HG03196 (cell line): ENCODE measurements around the gene NODAL.

Source experiments
- ATAC-seq: cut with Tn5 transposase; IDR thresholded peaks from one replicate; pipeline ENCODE4 v1.9.1; 2021; ENCODE audit not compliant: unreplicated experiment

NODAL gene

DNA sequence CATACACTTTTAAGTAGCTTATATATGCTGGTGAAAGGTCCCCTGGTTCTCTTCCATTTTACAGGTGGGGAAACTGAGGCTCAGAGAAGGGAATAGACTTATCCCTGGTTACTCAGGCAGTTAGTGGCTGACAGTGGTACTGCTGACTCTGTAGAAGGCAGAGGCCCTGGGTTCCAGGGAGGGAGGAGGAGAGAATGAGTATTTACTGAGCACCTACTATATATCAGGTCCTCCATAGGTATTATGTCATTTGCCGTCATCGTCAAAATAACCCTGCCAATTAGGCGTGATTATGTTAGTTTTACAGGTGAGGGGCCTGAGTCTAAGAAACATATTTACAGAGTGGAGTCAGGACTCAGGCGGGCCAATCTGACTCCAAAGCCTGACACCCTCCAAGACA is 23.8 kb upstream of the NODAL start:
- ATAC-seq = no peak

DNA sequence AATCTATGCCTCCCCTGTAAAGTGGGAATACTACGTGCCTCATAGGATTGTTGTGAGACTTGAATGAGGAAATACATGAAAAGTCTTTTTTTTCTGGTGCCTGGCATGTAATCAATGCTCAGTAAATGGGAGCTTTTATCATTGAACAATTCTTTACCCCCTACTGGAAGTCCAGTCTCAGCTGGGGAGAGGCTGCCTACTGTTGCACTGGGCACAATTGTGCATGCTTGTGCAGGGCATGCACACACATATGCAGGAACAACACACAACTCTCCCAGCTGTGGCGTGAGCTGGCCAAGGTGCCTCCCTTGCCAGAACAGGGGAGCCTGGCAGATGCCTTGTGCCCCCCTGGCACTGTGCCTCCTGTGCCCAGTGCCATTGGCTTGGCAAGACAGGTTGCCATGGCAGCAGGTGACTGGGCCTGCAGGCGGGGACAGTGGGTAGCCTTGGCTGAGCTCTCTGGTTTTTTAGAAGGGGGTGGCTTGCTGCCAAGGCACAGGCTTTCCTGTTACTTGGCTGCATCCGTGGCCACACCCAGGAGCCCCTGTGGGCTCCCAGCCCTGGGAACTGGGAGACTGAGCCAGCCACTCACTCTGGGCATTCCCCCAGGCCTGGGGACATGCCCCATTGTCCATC is 21.0 kb upstream of the NODAL start:
- no peak for ATAC-seq

DNA sequence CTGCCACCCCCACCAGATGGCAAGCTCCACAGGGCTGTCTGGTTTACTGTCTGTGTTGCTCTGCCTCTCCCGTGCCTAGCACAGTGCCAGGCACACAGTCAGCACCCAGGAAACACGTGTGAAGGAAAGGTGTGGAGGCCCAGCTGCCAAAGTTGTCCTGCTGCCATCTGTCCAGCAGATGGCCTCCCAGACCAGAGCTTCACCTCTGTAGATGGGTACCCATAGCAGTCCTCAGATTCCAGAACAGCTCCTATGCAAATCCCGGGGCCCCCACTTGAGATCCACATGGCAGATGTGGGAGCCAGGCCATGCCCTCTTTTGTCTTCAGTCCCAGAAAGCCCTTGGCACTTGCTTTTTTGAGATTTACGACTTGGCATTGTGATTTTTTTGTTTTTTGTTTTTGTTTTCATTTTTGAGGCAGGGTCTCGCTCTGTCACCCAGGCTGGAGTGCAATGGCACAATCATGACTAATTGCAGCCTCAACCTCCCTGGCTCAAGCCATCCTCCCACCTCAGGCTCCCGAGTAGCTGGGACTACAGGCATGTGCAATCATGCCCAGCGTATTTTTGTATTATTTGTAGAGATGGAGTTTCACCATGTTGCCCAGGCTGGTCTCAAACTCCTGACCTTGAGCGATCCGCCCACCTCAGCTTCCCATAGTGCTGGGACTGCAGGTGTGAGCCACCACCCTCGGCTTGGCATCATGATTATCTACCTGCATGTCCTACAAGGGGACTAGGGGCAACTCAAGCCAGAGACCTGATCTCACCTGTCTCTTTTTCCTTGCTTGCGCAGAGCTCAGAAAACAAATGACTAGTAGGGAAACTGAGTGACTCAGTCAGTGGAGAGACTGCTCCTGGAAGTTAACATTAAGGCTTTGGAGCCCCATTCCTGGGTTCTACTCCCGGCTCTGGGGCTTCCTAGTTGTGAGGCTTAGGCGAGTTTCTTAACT is 20.2 kb upstream of the NODAL start:
- no peak for ATAC-seq

DNA sequence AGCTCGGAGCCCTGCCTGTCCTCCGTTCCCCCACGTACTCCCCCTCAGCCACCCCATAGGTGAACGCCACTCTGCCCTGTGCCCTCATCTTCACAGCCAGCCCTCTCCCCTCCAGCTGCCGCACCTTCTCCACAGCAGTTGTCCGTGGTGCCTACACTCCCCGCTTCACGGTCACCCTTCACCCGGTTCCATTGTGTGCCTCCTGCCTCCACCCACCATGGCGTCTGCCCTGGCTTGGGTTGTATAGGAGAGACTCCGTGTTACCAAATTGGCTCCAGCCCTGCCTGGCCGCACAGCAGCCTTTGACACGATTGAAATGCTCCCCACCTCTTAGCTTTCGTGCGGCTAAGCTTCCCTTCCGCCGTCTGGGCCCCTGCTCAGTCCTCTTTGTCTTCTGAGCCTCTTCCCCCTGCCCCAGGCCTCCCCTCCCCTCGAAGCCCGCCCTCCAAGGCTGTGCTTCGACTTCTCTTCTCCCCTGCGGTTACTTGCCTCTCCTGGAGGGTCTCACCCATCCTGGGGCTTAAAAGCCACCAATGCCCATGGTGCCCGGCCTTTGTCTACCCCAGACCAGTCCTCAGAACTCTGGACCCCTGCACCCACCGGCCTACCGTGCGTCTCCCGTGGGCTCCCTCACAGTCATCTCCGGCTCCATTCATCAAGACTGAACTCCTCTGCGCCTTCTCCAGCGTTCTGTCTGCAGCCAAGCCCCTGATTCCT is 18.5 kb upstream of the NODAL start:
- no peak for ATAC-seq

DNA sequence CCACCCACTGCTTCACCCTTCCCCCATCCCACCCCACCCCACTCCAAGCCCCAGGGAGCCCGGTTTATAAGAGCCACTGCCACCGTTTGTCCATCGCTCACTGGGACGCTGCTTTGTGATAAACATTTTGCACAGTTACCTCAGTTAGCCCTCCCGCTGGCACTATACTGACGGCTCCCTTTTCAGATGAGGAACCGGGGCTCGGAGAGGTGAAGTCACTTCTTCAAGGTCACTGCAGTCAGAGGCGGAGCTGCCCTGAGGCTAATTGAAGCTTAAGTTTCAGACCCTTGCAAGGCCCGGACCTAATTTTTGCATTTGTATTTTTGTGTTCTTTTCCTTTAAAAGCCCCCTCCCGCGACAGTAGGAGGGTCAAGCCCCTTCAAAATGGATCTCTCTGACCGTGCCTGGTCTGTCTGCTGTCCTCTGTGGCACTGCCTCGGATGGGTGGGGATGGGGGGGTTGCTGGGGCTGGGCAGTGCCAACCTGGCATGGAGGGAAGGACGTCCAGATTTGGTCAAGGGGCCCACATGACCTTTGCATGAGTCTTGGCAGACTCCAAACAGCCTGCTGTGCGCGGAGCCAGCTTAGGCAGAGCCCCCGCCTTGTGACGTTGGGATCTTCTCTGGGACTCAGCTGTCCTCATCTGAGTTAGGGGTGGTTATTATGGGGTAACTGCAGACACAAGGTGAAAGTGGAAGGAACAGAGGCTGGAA is 17.7 kb upstream of the NODAL start:
- ATAC-seq = no peak

DNA sequence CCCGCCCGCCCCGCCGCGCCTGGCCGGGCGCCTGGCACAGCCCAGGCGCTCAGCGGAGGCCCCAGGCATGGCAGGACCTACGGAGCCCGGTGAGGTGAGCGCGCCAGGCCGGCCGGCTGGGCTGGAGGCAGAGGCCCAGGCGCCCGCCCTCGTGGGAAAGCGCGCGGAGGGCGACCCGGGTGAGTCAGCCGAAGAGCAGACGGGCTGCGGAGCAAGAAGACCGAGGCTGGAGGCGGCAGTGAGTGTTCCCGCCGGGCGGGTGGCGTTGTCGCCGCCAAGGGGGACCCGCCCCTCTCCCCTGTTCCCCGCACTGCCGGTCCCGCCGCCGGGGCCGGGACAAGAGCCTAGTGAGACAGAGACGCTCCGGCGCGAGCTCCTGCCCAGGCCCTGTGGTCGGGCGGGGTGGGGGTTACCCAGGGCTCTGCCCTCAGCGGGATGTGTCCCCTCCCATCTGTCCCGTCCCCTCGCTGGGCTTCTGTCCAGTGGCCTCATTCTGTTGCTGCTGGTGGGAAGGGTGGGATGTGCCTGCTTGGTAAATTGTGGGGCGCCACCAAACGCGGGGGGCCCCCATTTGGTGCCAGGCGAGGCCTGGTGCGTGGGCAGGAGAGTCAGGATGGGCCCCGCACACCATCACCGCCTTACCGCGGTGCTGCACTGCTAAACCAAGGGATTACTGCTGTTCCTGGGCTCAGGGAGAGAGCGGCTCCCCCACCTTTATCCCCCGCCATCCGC is 17.0 kb upstream of the NODAL start:
- ATAC-seq = no peak

DNA sequence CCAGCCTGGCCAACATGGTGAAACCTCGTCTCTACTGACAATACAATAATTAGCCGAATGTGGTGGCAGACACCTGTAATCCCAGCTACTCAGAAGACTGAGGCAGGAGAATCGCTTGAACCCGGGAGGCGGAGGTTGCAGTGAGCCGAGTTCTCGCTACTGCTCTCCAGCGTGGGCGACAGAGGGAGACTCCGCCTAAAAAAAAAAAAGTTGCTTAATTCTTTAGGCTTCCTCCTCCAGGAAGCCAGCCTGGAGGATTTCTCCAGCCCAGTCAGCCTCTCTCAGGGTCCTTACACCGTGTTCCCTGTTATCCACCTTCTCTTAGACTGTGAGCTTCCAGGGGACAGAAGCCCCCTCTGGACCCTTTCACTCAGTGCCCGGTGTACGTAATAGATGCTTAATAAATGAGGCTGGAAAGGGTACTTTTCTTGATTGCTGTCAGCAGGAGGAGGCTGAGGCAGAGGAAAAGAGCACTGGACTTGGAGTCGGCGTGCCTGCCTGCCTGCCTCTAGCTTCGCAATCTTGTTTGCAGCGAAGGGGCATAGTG is 16.4 kb upstream of the NODAL start:
- ATAC-seq = no peak

DNA sequence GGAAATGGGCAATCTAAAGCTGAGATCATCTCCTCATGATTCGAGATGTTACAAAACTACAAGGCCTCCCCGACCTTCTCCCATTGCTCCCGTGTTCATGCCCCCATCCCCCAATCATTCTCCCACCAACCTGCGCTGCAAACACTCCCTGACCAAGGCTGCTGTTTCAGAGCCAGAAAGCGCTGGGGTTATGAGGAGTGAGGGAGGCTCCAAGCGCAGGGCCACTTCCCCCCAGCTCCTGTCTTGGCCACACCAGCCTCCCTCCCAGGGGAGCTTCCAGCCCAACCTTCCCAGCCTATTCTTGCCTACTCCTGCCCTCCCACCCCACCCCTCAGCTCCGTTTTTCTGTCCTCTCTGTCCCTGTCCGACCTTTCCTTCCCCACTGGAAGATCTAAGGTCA is 14.7 kb upstream of the NODAL start:
- ATAC-seq = no peak

DNA sequence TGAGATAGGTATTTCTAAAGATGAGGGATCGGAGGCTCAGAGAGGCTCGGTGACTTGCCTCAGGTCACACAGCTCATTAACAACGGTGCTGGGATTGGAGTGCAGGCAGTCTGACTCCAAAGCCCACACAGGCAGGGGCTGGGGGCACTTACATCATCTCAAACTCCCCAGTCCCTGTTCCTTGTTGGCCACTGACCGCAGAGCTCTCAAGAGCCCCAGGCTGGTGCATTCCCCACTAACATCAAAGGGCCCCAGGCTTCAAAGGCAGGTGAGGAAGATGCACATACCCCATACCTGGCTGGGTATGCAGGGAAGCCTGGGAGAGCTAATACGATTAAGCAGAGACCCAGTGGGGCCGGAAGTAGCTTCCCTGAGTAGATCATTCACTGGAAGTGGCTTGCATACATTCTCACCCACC is 13.7 kb upstream of the NODAL start:
- ATAC-seq = no peak

DNA sequence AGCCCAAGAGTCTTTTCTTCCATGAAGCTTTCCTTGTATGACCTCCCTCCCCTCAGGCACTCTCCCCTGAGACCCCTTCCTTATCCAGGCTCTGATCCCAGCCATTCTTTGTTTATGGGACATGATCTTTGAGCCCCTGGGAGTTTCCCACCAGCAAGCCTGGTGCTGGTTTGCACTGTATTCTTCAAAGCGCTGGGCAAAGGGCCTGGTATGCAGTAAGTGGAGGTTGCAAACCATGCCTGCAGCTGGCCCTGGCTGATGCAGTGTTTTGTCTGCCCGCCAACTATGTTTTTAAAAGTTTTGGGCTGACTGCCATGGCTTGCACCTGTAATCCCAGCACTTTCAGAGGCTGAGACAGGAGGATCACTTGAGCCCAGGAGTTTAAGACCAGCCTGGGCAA is 6.8 kb upstream of the NODAL start:
- ATAC-seq = no peak

DNA sequence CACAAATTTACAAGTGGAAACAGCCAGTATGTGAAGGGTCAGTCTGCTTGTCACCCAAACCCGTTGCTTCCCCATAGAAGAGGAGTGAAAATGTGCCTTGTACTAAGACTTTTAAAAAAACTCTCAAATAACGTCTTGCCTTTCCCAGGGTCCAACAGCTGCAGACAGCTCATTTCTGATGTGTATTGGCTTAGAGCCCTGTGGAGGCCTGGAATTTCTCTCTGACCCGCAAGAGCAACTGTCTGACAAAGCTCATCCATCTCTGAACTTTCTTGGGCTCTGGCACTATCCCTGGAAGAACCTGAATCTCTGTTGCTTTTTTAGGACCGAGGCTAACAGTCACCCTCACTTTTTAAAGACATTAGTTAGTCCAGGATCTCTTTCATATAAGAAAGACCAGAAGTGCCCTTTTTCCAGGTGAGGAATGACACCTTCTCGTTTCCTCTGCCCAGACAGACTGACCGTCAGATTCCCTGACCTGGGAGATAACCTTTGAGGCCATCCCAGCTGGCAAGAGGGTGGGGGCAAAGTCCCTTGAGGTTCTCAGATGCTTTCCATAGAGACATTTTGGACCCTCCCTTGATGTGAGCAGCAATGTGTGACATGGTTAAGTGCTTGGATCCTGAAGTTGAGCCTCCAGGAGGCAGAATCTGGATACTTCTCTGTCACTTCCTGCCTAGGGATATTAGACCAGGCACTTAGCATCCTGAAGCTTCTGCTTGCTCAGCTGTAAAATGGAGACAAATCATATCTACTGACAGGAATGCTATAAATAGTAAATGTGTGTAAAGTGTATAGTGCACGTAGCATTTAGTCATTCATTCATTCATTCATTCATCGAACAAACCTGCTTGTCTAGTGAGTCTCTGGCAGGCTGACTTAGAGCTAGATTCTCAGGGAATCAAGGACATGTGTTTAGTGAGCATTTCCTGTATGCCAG is 4.5 kb upstream of the NODAL start:
- no peak for ATAC-seq

DNA sequence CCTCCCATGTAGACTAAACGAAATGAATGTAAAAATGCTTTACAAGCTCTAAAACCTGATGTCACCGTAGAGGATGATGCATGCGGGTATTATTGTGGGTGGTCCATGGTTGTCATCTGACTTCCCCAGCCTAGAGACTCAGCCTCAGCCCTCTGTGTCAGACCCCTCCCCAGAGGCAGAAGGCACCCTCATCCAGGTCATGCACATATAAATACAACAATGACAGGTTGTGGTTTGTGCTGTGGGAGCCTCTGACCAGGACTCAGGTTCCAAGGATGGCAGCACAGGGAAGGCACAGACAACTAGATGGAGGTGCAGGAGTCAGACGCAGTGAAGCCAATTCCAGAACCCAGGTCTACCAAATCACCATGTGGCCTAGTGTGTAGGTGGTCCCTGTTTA is 3.3 kb upstream of the NODAL start:
- no peak for ATAC-seq

DNA sequence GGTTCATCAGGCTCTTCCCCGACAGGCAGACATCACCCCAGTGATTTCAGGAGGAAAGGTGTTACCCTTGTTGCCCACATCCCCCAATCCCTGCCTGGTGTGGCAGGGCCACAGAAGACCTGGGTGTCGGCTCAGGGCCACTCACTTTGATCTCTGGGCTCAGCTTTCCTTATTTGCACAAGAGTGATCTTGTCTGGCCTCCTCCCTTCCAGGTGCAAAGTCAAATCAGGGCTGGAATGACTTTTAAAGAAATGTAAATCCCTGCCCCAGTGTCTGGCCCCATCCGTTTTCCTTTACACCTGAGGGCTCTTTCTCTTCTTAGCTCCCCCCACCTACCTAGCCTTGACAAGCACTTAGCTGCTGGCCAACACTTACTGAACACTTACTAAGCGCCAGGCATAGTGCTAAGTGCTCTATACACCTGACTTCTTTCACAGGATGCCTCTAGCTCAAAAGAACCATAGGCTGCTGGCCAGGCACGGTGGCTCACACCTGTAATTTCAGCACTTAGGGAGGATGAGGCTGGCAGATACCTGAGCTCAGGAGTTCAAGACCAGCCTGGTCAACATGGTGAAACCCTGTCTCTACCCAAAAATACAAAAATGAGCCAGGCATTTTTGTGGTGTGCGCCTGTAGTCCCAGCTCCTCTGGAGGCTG is 979 bp upstream of the NODAL start:
- ATAC-seq = no peak

DNA sequence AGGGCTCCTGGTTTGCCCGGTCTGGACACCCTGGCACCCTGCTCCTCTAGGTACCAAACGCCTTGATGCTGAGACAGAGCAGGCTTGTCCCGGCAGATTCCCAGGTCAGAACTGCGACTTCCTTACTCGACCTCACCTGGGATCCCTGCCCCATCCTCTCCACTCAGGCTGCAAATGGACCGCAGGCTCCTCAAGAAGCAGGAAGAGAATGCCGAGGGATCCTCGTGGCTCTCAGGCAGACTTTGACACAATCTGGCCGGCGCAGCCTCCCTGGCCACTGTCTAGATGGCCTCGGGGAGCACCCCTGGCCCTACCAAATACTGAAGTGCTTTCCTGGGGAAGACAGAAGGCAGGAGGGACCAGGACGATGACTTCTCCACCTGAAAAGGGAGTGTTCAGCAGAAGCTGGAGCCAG is 421 bp upstream of the NODAL start:
- ATAC-seq = no peak

DNA sequence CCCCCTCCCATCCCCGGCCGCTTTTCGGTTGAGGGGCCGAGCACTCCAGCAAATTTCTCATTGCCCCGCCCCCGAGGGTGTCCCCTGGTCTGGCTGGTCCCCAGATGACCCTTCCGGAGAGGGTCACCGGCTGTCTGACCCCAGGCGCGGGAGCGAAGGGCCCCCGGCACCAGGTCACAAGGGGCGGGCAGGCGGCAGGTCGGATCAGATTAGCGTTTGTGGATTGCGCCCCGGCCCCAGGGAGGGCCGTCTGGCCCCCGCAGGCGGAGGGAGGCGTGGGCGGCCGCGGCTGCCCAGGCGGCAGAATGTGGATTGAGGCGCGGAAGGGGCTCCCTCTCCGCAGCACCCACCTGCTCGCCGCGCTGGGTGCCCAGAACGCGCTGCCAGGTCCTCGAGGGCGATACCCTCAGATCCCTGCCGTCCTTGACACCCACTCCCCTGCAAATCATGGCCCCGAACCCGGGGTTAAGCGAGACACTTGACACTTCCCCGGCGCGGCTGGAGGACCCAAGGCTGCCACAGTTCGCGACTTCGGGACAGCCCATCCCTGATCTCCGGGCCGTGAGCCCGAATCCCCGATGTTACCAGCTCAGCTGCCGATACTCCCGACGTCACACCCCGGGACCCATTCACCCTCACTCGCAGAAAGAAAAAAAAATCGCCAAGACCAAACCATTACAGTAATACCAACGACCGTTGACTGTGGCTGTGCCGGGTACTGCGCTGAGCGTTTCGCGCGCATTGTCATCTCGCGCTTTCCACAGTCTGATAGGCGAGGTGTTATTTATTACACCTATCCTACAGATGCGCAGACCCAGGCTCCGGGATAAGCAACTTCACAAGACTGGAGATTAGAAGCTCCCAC is 953 bp downstream of the NODAL start:
- no peak for ATAC-seq

DNA sequence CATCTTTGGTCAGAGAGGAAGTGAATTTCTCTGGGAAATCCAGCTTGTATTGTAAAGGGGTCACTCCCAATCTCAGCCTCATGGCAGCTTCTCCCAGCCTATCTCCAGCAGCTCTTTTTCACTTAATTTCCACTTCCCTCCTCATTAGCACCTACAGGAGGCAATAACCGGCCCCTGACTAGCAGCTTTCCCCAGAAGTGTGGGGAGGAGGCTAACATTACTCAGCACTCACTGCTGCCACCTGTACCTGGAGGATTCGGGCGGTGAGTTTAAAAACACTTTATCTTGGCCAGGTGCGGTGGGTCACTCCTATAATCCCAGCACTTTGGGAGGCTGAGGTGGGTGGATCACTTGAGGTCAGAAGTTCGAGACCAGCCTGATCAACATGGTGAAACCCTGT is 3.8 kb downstream of the NODAL start:
- ATAC-seq = no peak

DNA sequence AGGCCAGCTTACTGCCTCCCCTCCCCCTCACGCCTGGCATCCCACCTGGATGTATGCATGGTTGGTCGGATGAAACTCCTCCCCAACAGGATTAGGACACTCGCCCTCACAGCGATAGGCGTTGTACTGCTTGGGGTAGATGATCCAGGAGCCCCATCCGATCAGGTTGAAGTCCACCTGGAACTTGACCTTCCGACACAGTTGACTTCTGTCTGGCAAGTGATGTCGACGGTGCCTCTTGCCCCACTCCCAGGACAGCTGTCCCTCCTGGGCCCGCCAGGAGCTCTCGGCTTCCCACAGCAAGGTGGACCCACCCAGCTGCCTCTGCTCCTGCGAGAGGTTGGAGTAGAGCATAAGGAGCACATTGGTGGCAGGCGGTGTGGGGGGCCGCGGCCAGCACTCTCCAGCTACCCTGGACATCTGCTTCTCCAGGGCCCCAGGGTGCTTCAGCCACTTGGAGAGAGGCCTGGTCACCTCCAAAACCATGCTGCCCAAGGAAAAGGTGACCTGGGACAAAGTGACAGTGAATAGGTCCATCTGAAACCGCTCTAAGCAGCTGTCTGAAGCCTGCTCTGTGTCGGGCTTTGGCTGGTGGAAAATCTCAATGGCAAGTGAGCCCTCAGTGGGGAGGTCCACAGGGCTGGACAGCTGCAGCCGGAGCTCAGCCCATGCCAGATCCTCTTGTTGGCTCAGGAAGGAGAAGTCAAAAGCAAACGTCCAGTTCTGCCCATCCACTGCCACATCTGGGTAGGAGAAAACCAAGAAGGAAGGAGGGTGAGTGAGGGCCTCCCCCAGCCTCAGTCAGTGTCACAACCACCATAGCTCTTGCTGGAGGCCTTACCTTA is 6.0 kb downstream of the NODAL start:
- no peak for ATAC-seq
